PFSK-1 (cell line): ENCODE data around the gene ADPRHL1.

Source experiments
- FOXP2 ChIP-seq: optimal IDR thresholded peaks from 2 replicates; pipeline ENCODE3; 2011; ENCODE audit warnings: borderline replicate concordance, control low read depth, inconsistent platforms; ENCODE audit not compliant: insufficient read depth; ENCODE audit errors: extremely low read length, extremely low read depth
- POLR2AphosphoS5 ChIP-seq: IDR thresholded peaks from 2 replicates; pipeline ENCODE4 v1.6.1; 2012; ENCODE audit warnings: low read depth, mild to moderate bottlenecking, control low read depth, low read length, moderate library complexity
- REST ChIP-seq, 2 experiments: IDR thresholded peaks; 2 replicates each; pipeline versions ENCODE4 v1.6.1 to v1.8.0; 2011 to 2012; ENCODE audit warnings: low read depth in 2 of 2, low read length in 2 of 2, control low read depth in 1 of 2, inconsistent platforms in 1 of 2, mild to moderate bottlenecking in 1 of 2, moderate library complexity in 1 of 2; ENCODE audit not compliant: insufficient read depth in 1 of 2
- SIN3A ChIP-seq: IDR thresholded peaks from 2 replicates; pipeline ENCODE4 v1.6.1; 2012; ENCODE audit warnings: mild to moderate bottlenecking, low read length, moderate library complexity, borderline replicate concordance; ENCODE audit not compliant: insufficient read depth
- TAF1 ChIP-seq: IDR thresholded peaks from 2 replicates; pipeline ENCODE4 v1.6.1; 2012; ENCODE audit warnings: low read length, control low read depth, borderline replicate concordance; ENCODE audit not compliant: insufficient read depth

The ADPRHL1 gene

GRCh38 chr13:113401452-113402415 is 51.6 kb downstream of the ADPRHL1 start:
- no peak for TF ChIP-seq POLR2AphosphoS5

- TF ChIP-seq FOXP2 (no peak), REST (IDR thresholded peaks at IDR 0.05; ENCODE audit: insufficient read depth in 1 of 2, low read depth in 2 of 2, low read length in 2 of 2) (no peak), TAF1 (no peak), SIN3A (no peak), POLR2AphosphoS5 (no peak)
Measured at GRCh38 chr13:113400621-113401451, 52.5 kb downstream of the ADPRHL1 start.

DNA sequence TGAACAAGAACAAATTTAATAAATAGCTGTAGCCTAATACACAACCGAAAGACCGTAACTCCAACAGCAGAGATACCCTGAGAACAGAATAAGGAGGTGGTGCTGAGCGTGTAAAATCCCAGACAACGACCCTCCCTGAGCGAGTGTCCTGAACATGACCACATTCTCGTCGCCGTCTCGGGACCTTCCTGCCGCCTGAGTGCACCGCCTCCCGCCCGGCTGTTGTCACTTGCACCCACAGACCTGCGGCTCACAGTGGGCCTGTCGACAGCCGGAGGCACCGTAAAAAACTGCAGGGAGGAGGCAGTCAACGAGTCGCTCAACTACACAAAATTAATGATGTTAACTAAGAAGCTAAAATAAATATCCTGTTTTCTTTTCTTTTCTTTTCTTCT is 53.5 kb downstream of the ADPRHL1 start:
- TF ChIP-seq POLR2AphosphoS5, result no peak

DNA sequence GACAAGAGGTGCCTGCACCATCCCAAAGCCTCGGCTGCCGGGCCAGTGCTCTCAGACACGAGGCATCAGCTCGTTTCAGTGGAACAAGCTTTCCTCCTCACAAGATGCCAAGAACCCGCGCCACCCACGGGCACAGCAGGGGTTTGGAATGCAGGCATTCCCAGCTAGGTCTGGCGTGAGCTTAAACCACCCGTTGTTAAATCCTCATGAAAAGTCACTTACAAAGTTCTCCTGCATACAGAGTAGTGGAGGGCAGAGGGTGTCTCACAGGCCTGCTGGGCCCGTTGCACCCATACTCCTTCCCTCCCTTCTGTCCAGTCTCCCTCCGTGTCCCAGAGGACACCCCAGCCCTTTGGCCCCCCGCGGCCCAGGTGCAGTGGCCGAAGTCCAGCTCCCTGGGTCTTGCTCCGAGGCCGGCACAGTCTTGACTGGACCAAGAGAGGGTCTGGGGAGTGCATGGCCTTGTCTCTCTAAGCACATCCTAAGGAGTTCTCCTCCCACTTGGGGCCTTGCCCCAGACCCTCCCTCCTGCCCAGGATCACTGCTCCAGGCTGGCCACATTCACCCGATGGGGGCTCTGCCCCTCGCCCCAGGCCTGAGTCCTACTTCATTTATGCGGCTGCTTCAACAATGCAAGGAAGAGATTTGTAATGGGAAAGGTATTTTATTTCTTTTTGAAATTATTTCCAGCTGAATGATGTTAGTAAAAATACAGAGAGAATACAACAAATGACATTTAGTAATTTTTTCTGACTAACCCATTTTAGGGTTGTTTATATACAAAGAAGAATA is 54.1 kb downstream of the ADPRHL1 start:
- TF ChIP-seq FOXP2, result no peak
- TF ChIP-seq POLR2AphosphoS5, result no peak
- no peak for TF ChIP-seq SIN3A
- TF ChIP-seq TAF1, result no peak
- TF ChIP-seq REST (IDR thresholded peaks at IDR 0.05; ENCODE audit: insufficient read depth in 1 of 2, low read depth in 2 of 2, low read length in 2 of 2), result no peak

GRCh38 chr13:113397608-113398425 is 55.5 kb downstream of the ADPRHL1 start:
- TF ChIP-seq REST (IDR thresholded peaks at IDR 0.05; ENCODE audit: insufficient read depth in 1 of 2, low read depth in 2 of 2, low read length in 2 of 2), result no peak
- no peak for TF ChIP-seq FOXP2
- TF ChIP-seq SIN3A, result no peak
- no peak for TF ChIP-seq POLR2AphosphoS5
- TF ChIP-seq TAF1, result no peak
